ENCODE results near the gene PLEKHA8.

PLEKHA8 gene

GRCh38 chr7:30166155-30166840 is 138.1 kb downstream of the PLEKHA8 start:
- Histone ChIP-seq H3F3A (ENCODE audit: low read depth) (no peaks in the 10 kb centered on the region), H3K79me2 (ENCODE audit: insufficient read depth, low read length) (no peaks in the 10 kb centered on the region), H3K4me2 (ENCODE audit: low read depth, low read length, poor library complexity, severe bottlenecking) (no peak overlapping the region), H4K20me1 (ENCODE audit: insufficient read depth, low read length, poor library complexity, severe bottlenecking) (no peaks in the 10 kb centered on the region), H3K27me3 (ENCODE audit: insufficient read depth, low read length, poor library complexity, severe bottlenecking) (no peaks in the 10 kb centered on the region), H3K36me3 (ENCODE audit: insufficient read depth, low read length) (no peaks in the 10 kb centered on the region), H3K9ac (ENCODE audit: low read depth, low read length, poor library complexity, severe bottlenecking) (no peak overlapping the region), H2AFZ (ENCODE audit: low read length) (no peak overlapping the region), H3K9me2 (replicated peaks; ENCODE audit: low read depth, low read length) (no peaks in the 10 kb centered on the region), H3K9me3 (ENCODE audit: insufficient read depth, low read depth, low read length) (no peaks in the 10 kb centered on the region), H3K4me1 (ENCODE audit: insufficient read depth, low read length, poor library complexity, severe bottlenecking) (peaks cover 30% of the 10 kb centered on the region), H3K4me3 (ENCODE audit: low read length, poor library complexity, severe bottlenecking) (no peak overlapping the region)
- TF ChIP-seq EZH2phosphoT487 (IDR thresholded peaks at IDR 0.05; ENCODE audit: borderline replicate concordance), result no peak
- TF ChIP-seq CTCF (conservative IDR thresholded peaks at IDR 0.05; ENCODE audit: low read length), result no peak

- Histone ChIP-seq H3K36me3 (ENCODE audit: insufficient read depth, low read length) (no peaks in the 10 kb centered on the region), H3K4me2 (ENCODE audit: low read depth, low read length, poor library complexity, severe bottlenecking) (no peak overlapping the region), H3K4me3 (ENCODE audit: low read length, poor library complexity, severe bottlenecking) (no peak overlapping the region), H3K27me3 (ENCODE audit: insufficient read depth, low read length, poor library complexity, severe bottlenecking) (no peaks in the 10 kb centered on the region), H4K20me1 (ENCODE audit: insufficient read depth, low read length, poor library complexity, severe bottlenecking) (no peaks in the 10 kb centered on the region), H3K9me2 (replicated peaks; ENCODE audit: low read depth, low read length) (no peaks in the 10 kb centered on the region), H2AFZ (ENCODE audit: low read length) (no peak overlapping the region), H3F3A (ENCODE audit: low read depth) (no peaks in the 10 kb centered on the region), H3K9me3 (ENCODE audit: insufficient read depth, low read depth, low read length) (no peaks in the 10 kb centered on the region), H3K9ac (ENCODE audit: low read depth, low read length, poor library complexity, severe bottlenecking) (no peak overlapping the region), H3K4me1 (ENCODE audit: insufficient read depth, low read length, poor library complexity, severe bottlenecking) (peaks cover 26% of the 10 kb centered on the region), H3K79me2 (ENCODE audit: insufficient read depth, low read length) (no peaks in the 10 kb centered on the region)
- TF ChIP-seq EZH2phosphoT487 (IDR thresholded peaks at IDR 0.05; ENCODE audit: borderline replicate concordance) (no peak), CTCF (conservative IDR thresholded peaks at IDR 0.05; ENCODE audit: low read length) (no peak)
These were observed 138.6 kb downstream of the PLEKHA8 start for GRCh38 chr7:30166841-30167235.

- Histone ChIP-seq H3K9ac (ENCODE audit: low read depth, low read length, poor library complexity, severe bottlenecking) (no peak overlapping the region), H3K9me2 (replicated peaks; ENCODE audit: low read depth, low read length) (no peaks in the 10 kb centered on the region), H3K4me2 (ENCODE audit: low read depth, low read length, poor library complexity, severe bottlenecking) (no peak overlapping the region), H3K9me3 (ENCODE audit: insufficient read depth, low read depth, low read length) (no peaks in the 10 kb centered on the region), H3K36me3 (ENCODE audit: insufficient read depth, low read length) (no peaks in the 10 kb centered on the region), H3K27me3 (ENCODE audit: insufficient read depth, low read length, poor library complexity, severe bottlenecking) (no peaks in the 10 kb centered on the region), H3K79me2 (ENCODE audit: insufficient read depth, low read length) (no peaks in the 10 kb centered on the region), H4K20me1 (ENCODE audit: insufficient read depth, low read length, poor library complexity, severe bottlenecking) (no peaks in the 10 kb centered on the region), H3K4me3 (ENCODE audit: low read length, poor library complexity, severe bottlenecking) (no peak overlapping the region), H3K4me1 (ENCODE audit: insufficient read depth, low read length, poor library complexity, severe bottlenecking) (peaks cover 15% of the 10 kb centered on the region), H2AFZ (ENCODE audit: low read length) (no peak overlapping the region), H3F3A (ENCODE audit: low read depth) (no peaks in the 10 kb centered on the region)
- TF ChIP-seq EZH2phosphoT487 (IDR thresholded peaks at IDR 0.05; ENCODE audit: borderline replicate concordance), result no peak
- no peak for TF ChIP-seq CTCF (conservative IDR thresholded peaks at IDR 0.05; ENCODE audit: low read length)
These were observed 139.7 kb downstream of the PLEKHA8 start for GRCh38 chr7:30167901-30168300.

All from Loucy (cell line).